Activated naive CD4-positive, alpha-beta T cell treated with anti-CD3 and anti-CD28 coated beads for 36 hours (primary cell): ENCODE measurements around the gene LPAR2. TPM values are rescaled to one million over a fixed set of nuclear protein-coding genes. Genes with fewer than 3 reads are reported as not detected.

Experiments used
- CTCF ChIA-PET: fragments of 350-600 bp; sonication (Branson Sonifier 250); formaldehyde crosslinking; loops from one replicate; lab custom pipeline; 2021; ENCODE audit warnings: antibody characterized with exemption; lab: Charles Lee
- DNase-seq: peaks from one replicate; pipeline ENCODE4 v3.0.0-alpha.2; 2020
- H3K27ac Mint-ChIP-seq: one replicate; pipeline ENCODE4 v1.8.0; 2021; ENCODE audit warnings: mild to moderate bottlenecking, mixed read lengths
- H3K27me3 Mint-ChIP-seq: one replicate; pipeline ENCODE4 v1.8.0; 2021; ENCODE audit warnings: low read depth, mixed read lengths
- H3K36me3 Mint-ChIP-seq: one replicate; pipeline ENCODE4 v1.8.0; 2021; ENCODE audit warnings: low read depth, mixed read lengths
- H3K4me1 Mint-ChIP-seq: one replicate; pipeline ENCODE4 v1.8.0; 2021; ENCODE audit warnings: low read depth, mixed read lengths
- H3K4me3 Mint-ChIP-seq: one replicate; pipeline ENCODE4 v1.8.0; 2021; ENCODE audit warnings: mild to moderate bottlenecking, moderate library complexity, mixed read lengths
- H3K9me3 Mint-ChIP-seq: one replicate; pipeline ENCODE4 v1.8.0; 2021; ENCODE audit warnings: mixed read lengths
- intact Hi-C: fragments of 100-400 bp; cut with micrococcal nuclease; formaldehyde crosslinking; loops from one replicate; pipeline ENCODE4 v1.15.1; 2023
- total RNA-seq, 2 experiments: library from RNA; stranded (reverse); gene quantifications; one replicate each; pipeline ENCODE4 v1.2.3, GENCODE V29; 2021

LPAR2 gene
- total RNA-seq, 2 experiments from 2014 or later, result 20.2 to 20.7 TPM

- peak; percentile 69 for DNase-seq
- H3K4me1 Mint-ChIP-seq, result peaks cover 22% of the 10 kb centered on the region
- peak overlapping the region; percentile 88 for H3K27ac Mint-ChIP-seq
- H3K9me3 Mint-ChIP-seq, result no peaks in the 10 kb centered on the region
- H3K27me3 Mint-ChIP-seq, result no peaks in the 10 kb centered on the region
- H3K4me3 Mint-ChIP-seq, result peak overlapping the region; percentile 86
- peaks cover 30% of the 10 kb centered on the region for H3K36me3 Mint-ChIP-seq
- intact Hi-C loops, result loop anchor here (1.0 to 10.0 kb wide), 3 partner anchors 34 to 373 kb away; partner anchors contain the start of gene ZNF682
- CTCF ChIA-PET, result interaction anchor here (0.9 to 1.8 kb wide), 5 partner anchors 18 to 269 kb away, joined by 3 to 5 read pairs (median 5); partner anchors contain the start of gene GMIP
Observed at GRCh38 chr19:19661675-19662251, 33.7 kb upstream of the LPAR2 start.

GRCh38 chr19:19661141-19661674 lies 33.2 kb upstream of the LPAR2 start:
- peak overlapping the region; percentile 86 for H3K4me3 Mint-ChIP-seq
- H3K4me1 Mint-ChIP-seq, result peaks cover 20% of the 10 kb centered on the region
- no peaks in the 10 kb centered on the region for H3K27me3 Mint-ChIP-seq
- CTCF ChIA-PET, result interaction anchor here (1.4 to 1.8 kb wide), 3 partner anchors 17 to 131 kb away, joined by 5 read pairs; partner anchors contain the start of gene GMIP
- H3K27ac Mint-ChIP-seq, result peak overlapping the region; percentile 88
- peaks cover 35% of the 10 kb centered on the region for H3K36me3 Mint-ChIP-seq
- no peaks in the 10 kb centered on the region for H3K9me3 Mint-ChIP-seq
- no peak for DNase-seq
- intact Hi-C loops, result loop anchor here (5.0 to 10.0 kb wide), 2 partner anchors 274 to 374 kb away; partner anchors contain the start of gene ZNF682

- CTCF ChIA-PET, result no interaction called here
- Mint-ChIP-seq H3K27me3 (no peaks in the 10 kb centered on the region), H3K27ac (no peak overlapping the region), H3K4me1 (peaks cover 20% of the 10 kb centered on the region), H3K4me3 (no peak overlapping the region), H3K9me3 (no peaks in the 10 kb centered on the region), H3K36me3 (peaks cover 44% of the 10 kb centered on the region)
- intact Hi-C loops, result loop anchor here (5.0 to 10.0 kb wide), 2 partner anchors 272 to 375 kb away; partner anchors contain the start of gene ZNF682
- DNase-seq, result no peak
Observed at GRCh38 chr19:19659646-19660245, 31.7 kb upstream of the LPAR2 start.

- peaks cover 15% of the 10 kb centered on the region for H3K4me1 Mint-ChIP-seq
- no peak overlapping the region for H3K4me3 Mint-ChIP-seq
- no peaks in the 10 kb centered on the region for H3K9me3 Mint-ChIP-seq
- no peak overlapping the region for H3K27ac Mint-ChIP-seq
- no peaks in the 10 kb centered on the region for H3K27me3 Mint-ChIP-seq
- no peak for DNase-seq
- intact Hi-C loops, result no loop called here
- H3K36me3 Mint-ChIP-seq, result peaks cover 54% of the 10 kb centered on the region
- CTCF ChIA-PET, result interaction anchor here (0.9 kb wide), 1 partner anchor 13 kb away, joined by 3 read pairs; no protein-coding TSS in a partner anchor
Observed at GRCh38 chr19:19657397-19657783, 29.4 kb upstream of the LPAR2 start.

DNA sequence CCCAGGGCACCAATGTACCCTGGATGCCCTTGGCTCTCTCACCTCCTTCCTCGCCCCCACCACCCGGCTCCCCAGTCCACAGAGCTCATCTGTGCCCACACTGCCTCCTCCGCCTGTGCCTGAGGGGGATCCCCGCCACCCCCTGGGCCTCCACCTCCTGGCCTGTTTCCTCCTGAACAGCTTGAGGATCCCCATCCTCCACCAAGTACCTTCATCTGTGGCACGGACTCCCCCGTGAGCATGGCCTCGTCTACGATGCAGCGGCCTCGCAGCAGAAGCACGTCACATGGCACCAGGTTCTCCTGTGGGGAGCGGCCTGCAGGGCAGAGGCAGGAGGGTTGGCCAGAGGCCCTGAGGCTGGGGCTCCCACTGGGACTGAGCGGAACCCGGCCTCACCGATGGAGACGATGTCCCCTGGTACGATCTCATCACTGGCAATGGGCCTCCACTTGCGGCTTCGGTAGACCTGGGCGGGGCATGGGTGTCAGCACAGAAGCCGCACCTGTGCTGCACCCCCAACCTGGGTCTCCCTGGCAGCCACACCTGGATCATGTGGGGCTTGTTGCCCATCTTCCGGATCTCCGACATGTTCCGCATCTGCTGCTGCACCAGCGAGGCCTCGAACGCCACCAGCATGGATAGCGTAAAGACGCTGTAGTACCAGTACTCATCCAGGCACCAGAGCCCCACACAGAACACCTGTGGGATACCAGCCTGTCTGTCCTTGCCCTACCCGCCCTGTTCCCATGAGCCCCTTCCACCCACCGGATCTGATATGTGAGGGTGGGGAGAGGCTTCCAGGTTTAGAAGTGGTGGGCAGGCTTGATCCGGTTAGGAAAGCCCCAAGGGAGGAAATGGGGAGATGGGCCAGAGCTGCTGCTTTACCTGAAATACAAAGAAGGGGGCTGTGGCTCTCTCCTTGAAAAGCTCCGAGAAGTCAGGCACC lies 28.7 kb upstream of the LPAR2 start:
- Mint-ChIP-seq H3K4me3 (no peak overlapping the region), H3K27me3 (no peaks in the 10 kb centered on the region), H3K4me1 (peaks cover 8% of the 10 kb centered on the region), H3K27ac (no peak overlapping the region), H3K9me3 (no peaks in the 10 kb centered on the region), H3K36me3 (peaks cover 52% of the 10 kb centered on the region)
- DNase-seq, result no peak
- CTCF ChIA-PET, result interaction anchor here (0.9 kb wide), 1 partner anchor 13 kb away, joined by 3 read pairs; no protein-coding TSS in a partner anchor
- intact Hi-C loops, result no loop called here

- H3K27ac Mint-ChIP-seq, result no peak overlapping the region
- peaks cover 44% of the 10 kb centered on the region for H3K36me3 Mint-ChIP-seq
- intact Hi-C loops, result no loop called here
- no peaks in the 10 kb centered on the region for H3K4me1 Mint-ChIP-seq
- CTCF ChIA-PET, result no interaction called here
- H3K4me3 Mint-ChIP-seq, result no peak overlapping the region
- no peaks in the 10 kb centered on the region for H3K9me3 Mint-ChIP-seq
- H3K27me3 Mint-ChIP-seq, result no peaks in the 10 kb centered on the region
- DNase-seq, result no peak
Observed at GRCh38 chr19:19655641-19656343, 27.8 kb upstream of the LPAR2 start.

GRCh38 chr19:19655051-19655594 lies 27.1 kb upstream of the LPAR2 start:
- Mint-ChIP-seq H3K27ac (no peak overlapping the region), H3K36me3 (peaks cover 49% of the 10 kb centered on the region), H3K9me3 (no peaks in the 10 kb centered on the region), H3K27me3 (no peaks in the 10 kb centered on the region), H3K4me3 (no peak overlapping the region), H3K4me1 (no peaks in the 10 kb centered on the region)
- intact Hi-C loops, result no loop called here
- no peak for DNase-seq
- CTCF ChIA-PET, result no interaction called here

DNA sequence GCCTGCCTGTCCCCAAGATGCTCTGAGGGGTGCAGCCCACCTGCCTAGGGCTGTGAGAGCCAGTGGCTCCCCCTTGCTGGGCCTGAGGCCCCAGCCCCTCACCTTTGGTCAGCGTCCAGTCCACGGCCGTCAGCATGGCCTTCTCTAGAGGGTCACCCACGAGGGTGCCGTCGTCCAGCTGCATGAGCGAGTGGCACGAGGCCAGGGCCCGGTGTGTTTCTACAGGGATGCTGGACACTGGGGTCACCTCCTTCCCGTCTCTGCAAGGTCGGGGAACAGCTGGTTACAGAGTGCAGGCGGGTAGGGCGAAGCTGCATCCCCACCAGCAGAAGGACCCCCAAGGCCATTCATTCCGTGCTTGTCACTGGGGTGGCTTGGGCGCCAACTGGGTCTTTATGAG lies 26.4 kb upstream of the LPAR2 start:
- Mint-ChIP-seq H3K4me3 (no peak overlapping the region), H3K36me3 (peaks cover 50% of the 10 kb centered on the region), H3K4me1 (no peaks in the 10 kb centered on the region), H3K27ac (no peak overlapping the region), H3K27me3 (no peaks in the 10 kb centered on the region), H3K9me3 (no peaks in the 10 kb centered on the region)
- intact Hi-C loops, result no loop called here
- CTCF ChIA-PET, result no interaction called here
- no peak for DNase-seq

DNA sequence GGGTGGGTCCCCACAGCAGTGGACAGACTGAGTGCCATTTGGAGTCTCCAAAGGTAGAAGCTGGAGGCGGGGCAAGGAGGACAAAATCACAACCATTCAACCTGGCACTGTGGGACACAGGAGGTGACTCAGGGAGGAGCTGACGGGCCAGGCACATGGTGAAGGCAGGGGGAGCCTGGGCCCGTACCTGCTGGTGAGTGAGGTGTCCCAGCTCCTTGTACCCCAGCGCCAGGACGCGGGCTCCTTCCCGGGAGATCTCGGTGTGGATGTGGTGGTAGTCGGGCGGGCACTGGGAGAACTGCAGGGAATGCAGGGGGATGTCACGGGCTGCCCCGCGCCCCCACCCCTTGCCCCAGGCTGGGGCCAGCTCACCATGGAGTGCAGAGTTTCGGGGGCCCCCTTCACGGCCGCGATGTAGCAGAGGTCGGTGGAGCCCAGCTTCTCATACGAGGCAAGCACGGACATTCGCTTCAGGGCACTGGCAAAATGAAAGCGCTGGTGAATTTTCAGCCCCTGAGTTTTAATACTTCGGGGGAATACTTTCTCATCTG lies 25.7 kb upstream of the LPAR2 start:
- DNase-seq, result no peak
- no peaks in the 10 kb centered on the region for H3K4me1 Mint-ChIP-seq
- H3K27ac Mint-ChIP-seq, result no peak overlapping the region
- CTCF ChIA-PET, result interaction anchor here (0.6 to 1.7 kb wide), 2 partner anchors 10 to 48 kb away, joined by 3 to 7 read pairs; partner anchors contain the start of gene GMIP
- peaks cover 51% of the 10 kb centered on the region for H3K36me3 Mint-ChIP-seq
- no peak overlapping the region for H3K4me3 Mint-ChIP-seq
- no peaks in the 10 kb centered on the region for H3K9me3 Mint-ChIP-seq
- intact Hi-C loops, result no loop called here
- no peaks in the 10 kb centered on the region for H3K27me3 Mint-ChIP-seq

DNA sequence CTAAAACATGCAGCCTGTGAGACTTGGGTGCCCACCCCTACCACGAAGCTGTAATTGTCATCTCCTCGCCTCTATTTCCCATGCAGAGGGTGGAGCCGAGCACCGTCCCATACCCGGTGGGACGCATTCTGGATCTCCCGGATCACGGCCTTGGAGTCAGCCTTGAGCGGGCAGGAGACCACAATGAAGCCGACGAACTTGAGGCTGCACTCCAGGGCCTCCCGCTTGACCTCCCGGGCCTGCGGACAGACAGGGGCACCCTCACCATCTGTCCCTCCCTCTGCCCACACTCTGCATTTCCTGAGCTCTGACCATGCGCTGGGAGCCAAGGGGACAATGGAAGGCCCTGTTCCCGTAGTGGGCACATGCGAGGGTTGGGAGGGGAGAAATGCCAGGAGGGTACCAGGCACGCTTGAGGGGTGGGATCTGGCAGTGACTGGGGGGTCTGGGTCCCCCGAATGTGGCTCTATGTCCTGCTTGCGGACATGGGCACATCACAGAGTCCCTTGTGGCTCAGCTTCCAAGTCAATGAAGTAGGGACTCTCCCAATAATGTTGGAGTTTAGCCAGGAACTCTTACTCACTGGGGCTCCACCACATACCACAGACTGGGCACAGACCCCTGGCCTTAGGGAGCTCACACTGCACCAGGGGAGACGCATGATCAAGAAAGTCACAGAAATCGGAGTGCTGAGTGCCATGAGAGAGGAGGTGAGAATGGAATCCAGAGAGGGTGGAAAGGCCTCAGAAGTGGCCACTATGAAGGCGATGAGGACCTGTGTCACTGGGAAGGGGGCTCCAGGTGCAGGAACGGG lies 24.7 kb upstream of the LPAR2 start:
- CTCF ChIA-PET, result interaction anchor here (1.7 kb wide), 1 partner anchor 9 kb away, joined by 7 read pairs; the partner anchor contains the start of gene GMIP
- intact Hi-C loops, result no loop called here
- Mint-ChIP-seq H3K4me1 (no peaks in the 10 kb centered on the region), H3K9me3 (no peaks in the 10 kb centered on the region), H3K36me3 (peaks cover 49% of the 10 kb centered on the region), H3K4me3 (no peak overlapping the region), H3K27me3 (no peaks in the 10 kb centered on the region), H3K27ac (no peak overlapping the region)
- DNase-seq, result no peak
